OCI-LY1 (cell line): Measurements from ENCODE around the gene KNSTRN.

Experiments used
- CTCF ChIP-seq: fragments of 200-600 bp; sonication (generic), shearing (Covaris generic); IDR thresholded peaks from 2 replicates; pipeline ENCODE4 v1.5.1; 2017; ENCODE audit warnings: mild to moderate bottlenecking, antibody characterized with exemption, low read length, moderate library complexity, mixed read lengths
- EZH2 ChIP-seq: fragments of 200-600 bp; sonication (generic), shearing (Covaris generic); IDR thresholded peaks from 2 replicates; pipeline ENCODE4 v1.8.0; 2017; ENCODE audit warnings: borderline replicate concordance, mixed run types, mild to moderate bottlenecking, antibody characterized with exemption, low read length, moderate library complexity, mixed read lengths

- TF ChIP-seq CTCF (no peak), EZH2 (no peak)
Observed at GRCh38 chr15:40392986-40393948, 10.7 kb downstream of the KNSTRN start.
